Subcutaneous abdominal adipose tissue (tissue), 5 donors: ENCODE measurements around the gene DLL3.
A peak's percentile ranks its signal among the peaks of the same experiment; 100 is the strongest.

ENCODE experiments used
- H3K27ac ChIP-seq: one replicate; pipeline ENCODE4 v1.7.0; 2013; ENCODE audit warnings: low read depth, mild to moderate bottlenecking, inconsistent platforms, low read length, moderate library complexity
- H3K27me3 ChIP-seq, 5 donors: one replicate each; pipeline ENCODE4 v1.7.0; 2013; ENCODE audit warnings: low read length in 5 of 5, inconsistent platforms in 1 of 5; ENCODE audit not compliant: control insufficient read depth in 5 of 5, insufficient read depth in 4 of 5
- H3K36me3 ChIP-seq, 5 donors: one replicate each; pipeline ENCODE4 v1.7.0; 2013; ENCODE audit warnings: low read length in 5 of 5; ENCODE audit not compliant: control insufficient read depth in 5 of 5, insufficient read depth in 5 of 5
- H3K4me1 ChIP-seq, 5 donors: one replicate each; pipeline ENCODE4 v1.7.0; 2013; ENCODE audit warnings: low read length in 5 of 5, mild to moderate bottlenecking in 3 of 5, moderate library complexity in 1 of 5; ENCODE audit not compliant: control insufficient read depth in 5 of 5, insufficient read depth in 5 of 5
- H3K4me3 ChIP-seq, 5 donors: one replicate each; pipeline ENCODE4 v1.7.0; 2013; ENCODE audit warnings: low read length in 5 of 5, low read depth in 1 of 5
- H3K9ac ChIP-seq, 5 donors: one replicate each; pipeline ENCODE4 v1.7.0; 2013; ENCODE audit warnings: low read length in 5 of 5, mild to moderate bottlenecking in 4 of 5, moderate library complexity in 3 of 5
- H3K9me3 ChIP-seq, 5 donors: one replicate each; pipeline ENCODE4 v1.7.0; 2013; ENCODE audit warnings: low read length in 5 of 5; ENCODE audit not compliant: control insufficient read depth in 5 of 5
- donor health status: healthy.
- donor health status: healthy.
- donor health status: healthy.
- donor health status: healthy.
- donor health status: healthy.

The DLL3 gene

GRCh38 chr19:39481676-39482075 is 17.1 kb upstream of the DLL3 start:
- Histone ChIP-seq H3K9me3 (no peaks in the 10 kb centered on the region), H3K27me3 (no peaks in the 10 kb centered on the region), H3K4me1 (peaks cover 6 to 21% (median 20%) of the 10 kb centered on the region in 5 donors), H3K36me3 (peaks cover 3 to 28% (median 27%) of the 10 kb centered on the region in 5 donors), H3K27ac (peak overlapping the region; percentile 61), H3K9ac (peak overlapping the region; percentile 85 to 99 (median 89)), H3K4me3 (peak overlapping the region; percentile 86 to 99 (median 96))

- H3K9me3 ChIP-seq = no peaks in the 10 kb centered on the region
- H3K4me3 ChIP-seq = no peak overlapping the region
- peaks cover 6 to 21% (median 20%) of the 10 kb centered on the region in 5 donors for H3K4me1 ChIP-seq
- no peak overlapping the region for H3K9ac ChIP-seq
- peaks cover 3 to 37% (median 35%) of the 10 kb centered on the region in 5 donors for H3K36me3 ChIP-seq
- H3K27me3 ChIP-seq = no peaks in the 10 kb centered on the region
- H3K27ac ChIP-seq = no peak overlapping the region
These were observed 15.6 kb upstream of the DLL3 start for GRCh38 chr19:39483141-39483540.

- Histone ChIP-seq H3K27me3 (no peaks in the 10 kb centered on the region), H3K9ac (no peak overlapping the region), H3K4me1 (no peaks in the 10 kb centered on the region), H3K36me3 (peaks cover 3 to 69% (median 53%) of the 10 kb centered on the region in 5 donors), H3K4me3 (no peak overlapping the region), H3K27ac (no peak overlapping the region), H3K9me3 (no peaks in the 10 kb centered on the region)
These were observed 9.0 kb upstream of the DLL3 start for GRCh38 chr19:39489756-39490155.

GRCh38 chr19:39492225-39492624 is 6.5 kb upstream of the DLL3 start:
- no peak overlapping the region for H3K4me3 ChIP-seq
- H3K4me1 ChIP-seq = no peaks in the 10 kb centered on the region
- H3K9me3 ChIP-seq = no peaks in the 10 kb centered on the region
- H3K27me3 ChIP-seq = peaks cover 5 to 9% (median 7%) of the 10 kb centered on the region in 5 donors
- H3K36me3 ChIP-seq = peaks cover 0 to 48% (median 31%) of the 10 kb centered on the region in 5 donors
- no peak overlapping the region for H3K9ac ChIP-seq
- H3K27ac ChIP-seq = no peak overlapping the region

- Histone ChIP-seq H3K9me3 (no peaks in the 10 kb centered on the region), H3K27me3 (peaks cover 7 to 14% (median 13%) of the 10 kb centered on the region in 5 donors), H3K27ac (no peak overlapping the region), H3K4me1 (peaks cover 0 to 2% (median 2%) of the 10 kb centered on the region in 5 donors), H3K4me3 (no peak overlapping the region), H3K36me3 (peaks cover 0 to 45% (median 30%) of the 10 kb centered on the region in 5 donors), H3K9ac (no peak overlapping the region)
These were observed 6.0 kb upstream of the DLL3 start for GRCh38 chr19:39492788-39493187.

GRCh38 chr19:39494661-39495060 is 4.1 kb upstream of the DLL3 start:
- Histone ChIP-seq H3K27me3 (peaks cover 24 to 30% (median 29%) of the 10 kb centered on the region in 5 donors), H3K4me1 (peaks cover 0 to 18% (median 16%) of the 10 kb centered on the region in 5 donors), H3K9me3 (no peaks in the 10 kb centered on the region), H3K36me3 (peaks cover 0 to 26% (median 11%) of the 10 kb centered on the region in 5 donors), H3K9ac (no peak overlapping the region), H3K4me3 (no peak overlapping the region), H3K27ac (no peak overlapping the region)

- H3K36me3 ChIP-seq = peaks cover 0 to 13% (median 3%) of the 10 kb centered on the region in 5 donors
- no peak overlapping the region for H3K4me3 ChIP-seq
- no peak overlapping the region for H3K9ac ChIP-seq
- peaks cover 0 to 18% (median 16%) of the 10 kb centered on the region in 5 donors for H3K4me1 ChIP-seq
- H3K9me3 ChIP-seq = no peaks in the 10 kb centered on the region
- no peak overlapping the region for H3K27ac ChIP-seq
- peaks cover 31 to 41% (median 37%) of the 10 kb centered on the region in 5 donors for H3K27me3 ChIP-seq
These were observed 2.7 kb upstream of the DLL3 start for GRCh38 chr19:39496063-39496462.

- H3K4me1 ChIP-seq = peaks cover 0 to 20% (median 16%) of the 10 kb centered on the region in 5 donors
- H3K9me3 ChIP-seq = peaks cover 0 to 4% (median 0%) of the 10 kb centered on the region in 5 donors
- H3K27ac ChIP-seq = no peak overlapping the region
- no peak overlapping the region for H3K9ac ChIP-seq
- no peaks in the 10 kb centered on the region for H3K36me3 ChIP-seq
- peak overlapping the region in 2 of 5 donors; percentile 13 to 38 for H3K4me3 ChIP-seq
- peaks cover 31 to 45% (median 38%) of the 10 kb centered on the region in 5 donors for H3K27me3 ChIP-seq
These were observed 1.1 kb upstream of the DLL3 start for GRCh38 chr19:39497701-39497995.

GRCh38 chr19:39497996-39498797 is 550 bp upstream of the DLL3 start:
- Histone ChIP-seq H3K9ac (no peak overlapping the region), H3K4me3 (peak overlapping the region in 4 of 5 donors; percentile 13 to 40 (median 28)), H3K36me3 (no peaks in the 10 kb centered on the region), H3K27me3 (peaks cover 31 to 45% (median 41%) of the 10 kb centered on the region in 5 donors), H3K4me1 (peaks cover 0 to 26% (median 19%) of the 10 kb centered on the region in 5 donors), H3K27ac (no peak overlapping the region), H3K9me3 (peaks cover 0 to 4% (median 0%) of the 10 kb centered on the region in 5 donors)

- Histone ChIP-seq H3K9me3 (peaks cover 0 to 4% (median 0%) of the 10 kb centered on the region in 5 donors), H3K4me3 (no peak overlapping the region), H3K4me1 (peaks cover 0 to 26% (median 20%) of the 10 kb centered on the region in 5 donors), H3K27me3 (peaks cover 33 to 59% (median 57%) of the 10 kb centered on the region in 5 donors), H3K9ac (no peak overlapping the region), H3K36me3 (no peaks in the 10 kb centered on the region), H3K27ac (no peak overlapping the region)
These were observed 1.2 kb downstream of the DLL3 start for GRCh38 chr19:39499932-39500331.
